Body of pancreas (tissue), 4 donors: Measurements from ENCODE around the gene ANGPTL1.

Source experiments
- POLR2A ChIP-seq, 3 donors: fragments of 450-650 bp; IDR thresholded peaks; one replicate each; pipeline ENCODE4 v1.6.1; 2016; ENCODE audit warnings: antibody characterized with exemption in 3 of 3, mild to moderate bottlenecking in 2 of 3
- TF ChIP-seq, protein P1 (sequence below), 7 experiments: fragments of 450-650 bp in 4 of 7; fragments of 200-600 bp in 3 of 7; sonication (generic) in 3 of 7; IDR thresholded peaks; one replicate each; pipeline ENCODE4 v1.5.1; 2016 to 2019; ENCODE audit warnings: antibody characterized with exemption in 7 of 7

DNA sequence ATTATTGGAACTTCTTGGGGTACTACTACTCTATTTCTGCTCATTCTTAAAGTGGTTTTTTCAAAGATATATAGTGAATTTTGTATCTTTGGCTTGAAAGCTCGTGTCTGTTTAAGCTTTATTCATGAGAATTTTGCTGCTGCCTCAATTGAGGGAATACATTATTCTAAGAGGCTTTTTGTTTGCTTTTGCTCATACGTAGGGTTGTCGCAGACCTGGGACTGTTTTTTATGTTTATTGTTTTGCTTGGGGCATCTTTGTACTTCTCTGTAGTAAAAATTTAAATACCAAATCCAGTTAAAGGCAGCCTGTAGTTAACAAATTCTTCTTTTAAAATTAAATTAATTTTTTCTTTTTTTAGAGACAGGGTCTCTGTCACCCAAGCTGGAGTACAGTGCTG lies 62.3 kb downstream of the ANGPTL1 start:
- TF ChIP-seq, protein P1, sequence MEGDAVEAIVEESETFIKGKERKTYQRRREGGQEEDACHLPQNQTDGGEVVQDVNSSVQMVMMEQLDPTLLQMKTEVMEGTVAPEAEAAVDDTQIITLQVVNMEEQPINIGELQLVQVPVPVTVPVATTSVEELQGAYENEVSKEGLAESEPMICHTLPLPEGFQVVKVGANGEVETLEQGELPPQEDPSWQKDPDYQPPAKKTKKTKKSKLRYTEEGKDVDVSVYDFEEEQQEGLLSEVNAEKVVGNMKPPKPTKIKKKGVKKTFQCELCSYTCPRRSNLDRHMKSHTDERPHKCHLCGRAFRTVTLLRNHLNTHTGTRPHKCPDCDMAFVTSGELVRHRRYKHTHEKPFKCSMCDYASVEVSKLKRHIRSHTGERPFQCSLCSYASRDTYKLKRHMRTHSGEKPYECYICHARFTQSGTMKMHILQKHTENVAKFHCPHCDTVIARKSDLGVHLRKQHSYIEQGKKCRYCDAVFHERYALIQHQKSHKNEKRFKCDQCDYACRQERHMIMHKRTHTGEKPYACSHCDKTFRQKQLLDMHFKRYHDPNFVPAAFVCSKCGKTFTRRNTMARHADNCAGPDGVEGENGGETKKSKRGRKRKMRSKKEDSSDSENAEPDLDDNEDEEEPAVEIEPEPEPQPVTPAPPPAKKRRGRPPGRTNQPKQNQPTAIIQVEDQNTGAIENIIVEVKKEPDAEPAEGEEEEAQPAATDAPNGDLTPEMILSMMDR (IDR thresholded peaks at IDR 0.05) = no peak
- TF ChIP-seq POLR2A (IDR thresholded peaks at IDR 0.05) = no peak
